Measurements from ENCODE around the gene VEPH1.

Gene VEPH1

GRCh38 chr3:157491136-157491535, 12.1 kb downstream of the VEPH1 start:
- no peak for DNase-seq (ENCODE audit: extremely low read depth, insufficient read length)
- Histone ChIP-seq H3K36me3 (ENCODE audit: control insufficient read depth, insufficient read depth, low read length) (no peaks in the 10 kb centered on the region), H3K4me3 (replicated peaks; ENCODE audit: low read depth, low read length) (no peak overlapping the region), H3K27me3 (replicated peaks; ENCODE audit: control insufficient read depth, insufficient read depth, low read length) (no peaks in the 10 kb centered on the region)
- no peak for TF ChIP-seq CTCF (IDR thresholded peaks at IDR 0.05; ENCODE audit: insufficient read depth, low read length, poor library complexity, severe bottlenecking)

- no peak overlapping the region for H3K4me3 ChIP-seq (replicated peaks; ENCODE audit: low read depth, low read length)
- no peak for DNase-seq (ENCODE audit: extremely low read depth, insufficient read length)
These were observed 15.1 kb downstream of the VEPH1 start for GRCh38 chr3:157488144-157488543.

GRCh38 chr3:157487339-157487738, 15.9 kb downstream of the VEPH1 start:
- H3K36me3 ChIP-seq (ENCODE audit: control insufficient read depth, insufficient read depth, low read length), result no peaks in the 10 kb centered on the region
- DNase-seq (ENCODE audit: extremely low read depth, insufficient read length), result no peak
- no peak for TF ChIP-seq CTCF (IDR thresholded peaks at IDR 0.05; ENCODE audit: insufficient read depth, low read length, poor library complexity, severe bottlenecking)
- no peak overlapping the region for H3K4me3 ChIP-seq (replicated peaks; ENCODE audit: low read depth, low read length)
- no peaks in the 10 kb centered on the region for H3K27me3 ChIP-seq (replicated peaks; ENCODE audit: control insufficient read depth, insufficient read depth, low read length)

More at GRCh38 chr3:157488144-157488543, 15.1 kb downstream of the VEPH1 start:
- H3K27me3 ChIP-seq (replicated peaks; ENCODE audit: control insufficient read depth, insufficient read depth, low read length), result no peaks in the 10 kb centered on the region
- no peaks in the 10 kb centered on the region for H3K36me3 ChIP-seq (ENCODE audit: control insufficient read depth, insufficient read depth, low read length)
- no peak for TF ChIP-seq CTCF (IDR thresholded peaks at IDR 0.05; ENCODE audit: insufficient read depth, low read length, poor library complexity, severe bottlenecking)

GRCh38 chr3:157479464-157480243, 23.6 kb downstream of the VEPH1 start:
- DNase-seq (ENCODE audit: extremely low read depth, insufficient read length), result no peak
- Histone ChIP-seq H3K4me3 (replicated peaks; ENCODE audit: low read depth, low read length) (no peak overlapping the region), H3K36me3 (ENCODE audit: control insufficient read depth, insufficient read depth, low read length) (no peaks in the 10 kb centered on the region), H3K27me3 (replicated peaks; ENCODE audit: control insufficient read depth, insufficient read depth, low read length) (no peaks in the 10 kb centered on the region)
- no peak for TF ChIP-seq CTCF (IDR thresholded peaks at IDR 0.05; ENCODE audit: insufficient read depth, low read length, poor library complexity, severe bottlenecking)

- Histone ChIP-seq H3K4me3 (replicated peaks; ENCODE audit: low read depth, low read length) (no peak overlapping the region), H3K27me3 (replicated peaks; ENCODE audit: control insufficient read depth, insufficient read depth, low read length) (no peaks in the 10 kb centered on the region), H3K36me3 (ENCODE audit: control insufficient read depth, insufficient read depth, low read length) (no peaks in the 10 kb centered on the region)
- DNase-seq (ENCODE audit: extremely low read depth, insufficient read length), result no peak
- TF ChIP-seq CTCF (IDR thresholded peaks at IDR 0.05; ENCODE audit: insufficient read depth, low read length, poor library complexity, severe bottlenecking), result no peak
These were observed 25.8 kb downstream of the VEPH1 start for GRCh38 chr3:157477441-157477840.

Data from GM06990 (cell line).